H1 (cell line): Measurements from ENCODE around the gene ZNF521. TPM values are rescaled to one million over a fixed set of nuclear protein-coding genes. Genes with fewer than 3 reads are reported as not detected.

Experiments
- EZH2 ChIP-seq: fragments of 200-600 bp; sonication (generic); IDR thresholded peaks from 2 replicates; pipeline ENCODE4 v1.7.1; 2012; ENCODE audit warnings: low read depth, mild to moderate bottlenecking, moderate library complexity, low read length, inconsistent platforms; ENCODE audit not compliant: severe bottlenecking
- TCF12 ChIP-seq: IDR thresholded peaks from 2 replicates; pipeline ENCODE4 v1.6.1; 2011; ENCODE audit warnings: low read depth, mild to moderate bottlenecking, low read length
- polyA plus RNA-seq, 7 experiments: library from polyadenylated mRNA; depleted of rRNA in 3 of 7; stranded (reverse) in 5 of 7; unstranded in 2 of 7; fragments of >200 nt in 5 of 7; fragments of 200-250 nt in 2 of 7; gene quantifications; 1 replicate in 5 of 7; 2 replicates in 1 of 7; 4 replicates in 1 of 7; pipeline versions ENCODE4 v1.2.1 to v1.2.3, GENCODE V29; 2011 to 2013; ENCODE audit warnings: missing spikeins in 2 of 7, mixed read lengths in 2 of 7
- total RNA-seq: library from RNA; stranded (reverse); fragmentation: NEBNext Ultra II Directional; extraction: Animal tissue kit (Norgen Biotek cat#: 25700); gene quantifications from 2 replicates; pipeline ENCODE4 v1.2.1, GENCODE V29; 2021

ZNF521 gene
- total and polyA plus RNA-seq, 2 of the 8 experiments (the other 6 are each of a cell fraction or from before 2014, with no cell fraction given): 9.5 to 15.8 TPM

- TF ChIP-seq EZH2 (no peak), TCF12 (no peak)
- TF ChIP-seq, all 59 proteins: peak for 0
Observed at GRCh38 chr18:25230658-25231326, 121.2 kb downstream of the ZNF521 start (continued).
